ENCODE results near the gene C1orf185.

Gene C1orf185

DNA sequence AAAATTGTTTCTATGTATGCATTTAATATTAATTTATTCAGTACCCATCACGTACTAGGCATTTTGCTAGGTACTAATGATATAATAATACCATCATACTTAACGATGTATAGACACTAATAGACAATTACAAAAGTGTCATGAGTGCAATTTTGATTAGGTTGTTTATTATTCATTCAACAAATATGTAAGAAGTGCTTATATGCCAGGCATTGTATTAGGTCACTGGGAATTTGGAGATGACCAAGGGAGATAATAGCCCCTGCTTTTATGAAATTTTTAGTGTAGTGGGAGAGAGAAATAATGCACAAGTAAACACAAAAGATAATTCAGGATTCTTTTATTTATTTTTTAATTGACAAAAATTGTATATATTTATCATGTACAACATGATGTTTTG lies 18.6 kb downstream of the C1orf185 start:
- TF ChIP-seq NFIC (IDR thresholded peaks at IDR 0.05) (no peak), EP300 (IDR thresholded peaks at IDR 0.05; ENCODE audit: borderline replicate concordance) (no peak), REST (IDR thresholded peaks at IDR 0.05; ENCODE audit: low read depth) (no peak), FOXM1 (IDR thresholded peaks at IDR 0.05; ENCODE audit: borderline replicate concordance, low read depth) (no peak), ZBTB7A (IDR thresholded peaks at IDR 0.05; ENCODE audit: low read depth) (no peak), TEAD4 (IDR thresholded peaks at IDR 0.05) (no peak), CREB1 (IDR thresholded peaks at IDR 0.05; ENCODE audit: low read depth) (no peak), EGR1 (IDR thresholded peaks at IDR 0.05) (no peak)

- TF ChIP-seq TEAD4 (IDR thresholded peaks at IDR 0.05), result no peak
- TF ChIP-seq CEBPB (IDR thresholded peaks at IDR 0.05), result no peak
- TF ChIP-seq TAF1 (IDR thresholded peaks at IDR 0.05; ENCODE audit: low read depth), result no peak
- TF ChIP-seq EP300 (IDR thresholded peaks at IDR 0.05; ENCODE audit: borderline replicate concordance), result no peak
- TF ChIP-seq REST (IDR thresholded peaks at IDR 0.05; ENCODE audit: low read depth), result no peak
- no peak for TF ChIP-seq RAD21 (IDR thresholded peaks at IDR 0.05; ENCODE audit: low read depth)
- no peak for TF ChIP-seq TCF12 (IDR thresholded peaks at IDR 0.05; ENCODE audit: low read depth)
- no peak for TF ChIP-seq EGR1 (IDR thresholded peaks at IDR 0.05)
- TF ChIP-seq YY1 (IDR thresholded peaks at IDR 0.05; ENCODE audit: low read depth), result no peak
- no peak for TF ChIP-seq CREB1 (IDR thresholded peaks at IDR 0.05; ENCODE audit: low read depth)
- no peak for TF ChIP-seq NFIC (IDR thresholded peaks at IDR 0.05)
- TF ChIP-seq, protein P1, sequence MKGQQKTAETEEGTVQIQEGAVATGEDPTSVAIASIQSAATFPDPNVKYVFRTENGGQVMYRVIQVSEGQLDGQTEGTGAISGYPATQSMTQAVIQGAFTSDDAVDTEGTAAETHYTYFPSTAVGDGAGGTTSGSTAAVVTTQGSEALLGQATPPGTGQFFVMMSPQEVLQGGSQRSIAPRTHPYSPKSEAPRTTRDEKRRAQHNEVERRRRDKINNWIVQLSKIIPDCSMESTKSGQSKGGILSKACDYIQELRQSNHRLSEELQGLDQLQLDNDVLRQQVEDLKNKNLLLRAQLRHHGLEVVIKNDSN (IDR thresholded peaks at IDR 0.05), result no peak
- TF ChIP-seq, protein P2, sequence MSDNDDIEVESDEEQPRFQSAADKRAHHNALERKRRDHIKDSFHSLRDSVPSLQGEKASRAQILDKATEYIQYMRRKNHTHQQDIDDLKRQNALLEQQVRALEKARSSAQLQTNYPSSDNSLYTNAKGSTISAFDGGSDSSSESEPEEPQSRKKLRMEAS (IDR thresholded peaks at IDR 0.05), result no peak
- TF ChIP-seq FOXM1 (IDR thresholded peaks at IDR 0.05; ENCODE audit: borderline replicate concordance, low read depth), result no peak
- no peak for TF ChIP-seq ZBTB7A (IDR thresholded peaks at IDR 0.05; ENCODE audit: low read depth)
Observed at GRCh38 chr1:51131185-51131584, 29.2 kb downstream of the C1orf185 start.

DNA sequence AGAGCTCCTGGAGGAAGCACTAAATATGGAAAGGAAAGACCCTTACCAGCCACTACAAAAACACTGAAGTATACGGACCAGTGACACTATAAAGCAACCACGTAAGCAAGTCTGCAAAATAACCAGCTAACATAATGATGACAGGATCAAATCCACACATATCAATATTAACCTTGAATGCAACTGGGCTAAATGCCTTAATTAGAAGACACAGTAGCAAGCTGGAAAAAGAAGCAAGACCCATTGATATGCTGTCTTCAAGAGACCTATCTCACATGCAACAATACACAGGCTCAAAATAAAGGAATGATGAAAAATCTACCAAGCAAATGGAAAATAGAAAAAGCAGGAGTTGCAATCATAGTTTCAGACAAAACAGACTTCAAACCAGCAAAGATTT lies 31.0 kb downstream of the C1orf185 start:
- TF ChIP-seq CREB1 (IDR thresholded peaks at IDR 0.05; ENCODE audit: low read depth), result no peak

- TF ChIP-seq TAF1 (IDR thresholded peaks at IDR 0.05; ENCODE audit: low read depth), result no peak
- 0 out of 2 replicates have a peak, but pooled peaks have one; percentile 13 for TF ChIP-seq RAD21 (IDR thresholded peaks at IDR 0.05; ENCODE audit: low read depth)
Observed at GRCh38 chr1:51139474-51139873, 37.4 kb downstream of the C1orf185 start.

DNA sequence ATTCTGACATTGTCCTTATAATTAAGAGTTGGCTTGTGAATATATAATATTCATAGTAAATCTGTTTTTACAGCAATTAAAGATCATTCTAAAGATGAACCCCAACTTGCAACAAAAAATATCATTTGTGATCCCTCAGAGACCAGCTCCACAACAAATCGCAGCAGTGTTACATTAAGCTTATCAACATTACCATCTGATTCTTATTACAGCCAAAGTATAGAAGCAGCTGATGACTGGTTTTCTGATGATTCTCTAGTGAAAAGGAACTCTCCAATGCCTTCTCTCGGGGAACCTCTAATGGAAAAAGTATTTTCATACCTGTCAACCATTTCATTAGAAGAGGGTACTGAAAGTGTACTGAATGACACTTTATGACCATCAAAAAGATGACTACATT lies 45.4 kb downstream of the C1orf185 start:
- TF ChIP-seq REST (IDR thresholded peaks at IDR 0.05; ENCODE audit: low read depth), result no peak
- no peak for TF ChIP-seq NFIC (IDR thresholded peaks at IDR 0.05)
- TF ChIP-seq ZBTB7A (IDR thresholded peaks at IDR 0.05; ENCODE audit: low read depth), result no peak

DNA sequence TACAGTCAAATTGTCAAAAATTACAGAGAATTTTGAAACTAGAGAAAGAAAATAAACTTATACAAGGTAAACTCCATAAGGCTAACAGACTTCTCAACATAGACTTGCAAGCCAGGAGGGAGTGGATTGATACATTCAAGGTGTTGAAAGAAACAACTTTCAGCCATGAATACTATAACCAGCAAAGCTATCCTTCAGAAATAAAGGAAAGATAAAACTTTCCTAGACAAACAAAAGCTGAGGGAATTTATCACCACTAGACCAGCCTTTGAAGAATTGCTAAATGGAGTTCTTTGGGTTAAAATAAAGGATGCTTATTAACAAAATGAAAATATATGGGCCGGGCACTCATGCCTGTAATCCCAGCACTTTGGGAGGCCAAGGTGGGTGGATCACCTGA lies 52.7 kb downstream of the C1orf185 start:
- TF ChIP-seq CEBPB (IDR thresholded peaks at IDR 0.05) (no peak), TCF12 (IDR thresholded peaks at IDR 0.05; ENCODE audit: low read depth) (no peak), TAF1 (IDR thresholded peaks at IDR 0.05; ENCODE audit: low read depth) (no peak), RAD21 (IDR thresholded peaks at IDR 0.05; ENCODE audit: low read depth) (no peak), ZBTB7A (IDR thresholded peaks at IDR 0.05; ENCODE audit: low read depth) (no peak), EGR1 (IDR thresholded peaks at IDR 0.05) (no peak), NFIC (IDR thresholded peaks at IDR 0.05) (no peak), TEAD4 (IDR thresholded peaks at IDR 0.05) (no peak), FOXM1 (IDR thresholded peaks at IDR 0.05; ENCODE audit: borderline replicate concordance, low read depth) (no peak), YY1 (IDR thresholded peaks at IDR 0.05; ENCODE audit: low read depth) (no peak), CREB1 (IDR thresholded peaks at IDR 0.05; ENCODE audit: low read depth) (no peak)
- TF ChIP-seq, protein P2 (IDR thresholded peaks at IDR 0.05), result no peak
- TF ChIP-seq, protein P1 (IDR thresholded peaks at IDR 0.05), result no peak

Data from Ishikawa (cell line).